ENCODE results near the gene GMDS.

DNA sequence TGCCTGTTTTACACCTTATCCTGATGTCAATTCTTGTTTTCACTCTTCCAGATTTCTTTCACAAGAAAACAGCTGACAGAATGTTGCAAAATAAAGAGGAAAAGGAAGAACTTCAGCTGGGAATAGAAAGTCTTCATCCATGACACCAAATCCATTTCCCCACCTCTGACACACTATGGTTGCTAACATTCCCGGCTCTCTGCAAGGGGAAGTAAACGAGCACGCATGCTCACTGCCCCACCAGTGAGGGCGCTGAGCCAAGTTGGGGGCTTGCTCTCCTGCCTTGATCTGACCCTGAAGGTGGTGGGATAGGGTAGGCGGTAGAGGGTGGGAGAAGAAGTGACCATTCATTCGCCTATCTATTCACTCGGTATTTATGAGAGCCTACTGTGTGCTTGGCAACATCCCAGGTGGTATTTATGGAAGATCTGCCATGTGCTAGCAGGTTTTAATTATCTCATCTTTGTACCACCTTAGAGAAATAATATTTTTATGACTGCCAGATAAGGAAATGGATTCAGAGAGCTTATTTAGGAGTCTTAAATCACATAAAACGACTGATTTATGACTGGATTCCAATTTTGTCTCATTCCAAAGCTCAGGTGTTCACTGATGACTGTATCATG lies 429.5 kb downstream of the GMDS start:
- TF ChIP-seq CTCF (IDR thresholded peaks at IDR 0.05) (no peak), POLR2A (IDR thresholded peaks at IDR 0.05) (no peak)
